Islet of Langerhans (tissue), 1 donor: ENCODE data around the gene CACFD1.

Source experiments
- FAIRE-seq: peaks from one replicate; lab custom pipeline; 2011; peaks lifted over from hg19 to GRCh38; lab: Jason Lieb, UNC

CACFD1 gene

DNA sequence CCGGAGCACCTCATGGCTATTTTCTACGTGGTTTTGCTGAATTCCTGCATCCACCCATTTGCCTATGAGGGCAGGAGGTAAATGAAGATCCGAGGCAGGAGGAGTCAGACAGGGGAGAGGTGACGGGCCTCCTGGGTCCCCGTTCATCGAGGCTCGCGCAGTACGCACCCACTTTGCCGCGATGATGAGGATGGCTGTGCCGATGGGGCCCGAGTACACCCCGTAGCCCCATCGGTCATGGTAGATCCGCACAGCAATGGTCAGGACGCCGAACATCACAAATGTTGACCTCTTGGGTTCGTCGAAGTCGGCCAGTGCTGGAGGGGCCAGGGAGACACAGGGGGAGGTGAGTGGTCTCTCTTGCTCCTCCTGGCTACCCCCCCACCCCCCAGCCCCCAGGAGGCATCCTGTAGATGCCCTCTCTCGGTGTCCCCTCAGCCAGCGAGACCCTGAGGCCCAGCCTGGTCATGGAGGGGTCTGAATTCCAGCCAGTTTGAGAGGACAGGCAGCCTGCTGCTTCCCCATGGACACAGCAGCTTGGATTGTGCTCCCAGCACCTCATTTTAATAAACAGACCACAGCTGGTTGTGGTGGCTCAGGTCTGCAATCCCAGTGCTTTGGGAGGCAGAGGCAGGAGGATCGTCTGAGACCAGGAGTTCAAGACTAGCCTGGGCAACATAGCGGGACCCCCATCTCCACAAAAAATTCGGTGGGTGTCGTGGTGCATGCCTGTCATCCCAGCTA is 59.1 kb downstream of the CACFD1 start:
- FAIRE-seq = no peak

GRCh38 chr9:133519693-133520092 is 59.9 kb downstream of the CACFD1 start:
- FAIRE-seq = no peak

DNA sequence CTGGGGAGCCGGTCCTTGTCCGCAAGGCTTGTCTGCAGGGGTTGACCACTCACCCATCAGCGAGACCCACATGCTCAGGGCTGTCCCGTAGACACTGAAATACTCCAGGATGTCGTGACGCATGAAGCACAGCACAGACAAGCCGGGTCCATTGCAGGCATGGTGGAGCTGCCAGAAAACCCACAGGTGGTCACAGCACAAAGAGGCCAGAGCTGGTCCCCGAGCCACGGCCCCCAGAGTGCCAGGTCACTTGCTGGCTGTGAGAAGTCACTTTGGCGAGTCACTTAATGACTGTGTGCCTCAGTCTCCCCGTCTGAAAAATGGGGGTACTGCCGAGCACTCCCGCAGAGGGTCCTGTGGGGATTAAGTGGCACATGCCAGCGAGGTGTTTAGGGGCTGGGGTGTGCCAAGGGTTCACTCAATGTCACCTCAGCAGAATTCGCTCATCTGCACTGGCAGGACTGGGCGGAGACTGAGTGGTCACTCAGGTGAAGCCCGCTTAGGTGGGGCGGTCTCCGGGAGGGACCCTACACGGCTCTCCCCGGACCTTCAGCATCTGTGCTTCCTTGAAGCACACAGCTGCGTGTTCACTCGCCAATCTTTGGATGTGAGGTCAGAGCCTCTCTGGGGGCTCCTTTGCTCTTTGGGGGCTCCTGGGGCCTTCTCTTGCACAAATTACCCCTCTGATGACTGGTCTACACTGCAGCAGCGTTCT is 60.5 kb downstream of the CACFD1 start:
- no peak for FAIRE-seq
